ENCODE measurements around the gene HERC2.

HERC2 gene

DNA sequence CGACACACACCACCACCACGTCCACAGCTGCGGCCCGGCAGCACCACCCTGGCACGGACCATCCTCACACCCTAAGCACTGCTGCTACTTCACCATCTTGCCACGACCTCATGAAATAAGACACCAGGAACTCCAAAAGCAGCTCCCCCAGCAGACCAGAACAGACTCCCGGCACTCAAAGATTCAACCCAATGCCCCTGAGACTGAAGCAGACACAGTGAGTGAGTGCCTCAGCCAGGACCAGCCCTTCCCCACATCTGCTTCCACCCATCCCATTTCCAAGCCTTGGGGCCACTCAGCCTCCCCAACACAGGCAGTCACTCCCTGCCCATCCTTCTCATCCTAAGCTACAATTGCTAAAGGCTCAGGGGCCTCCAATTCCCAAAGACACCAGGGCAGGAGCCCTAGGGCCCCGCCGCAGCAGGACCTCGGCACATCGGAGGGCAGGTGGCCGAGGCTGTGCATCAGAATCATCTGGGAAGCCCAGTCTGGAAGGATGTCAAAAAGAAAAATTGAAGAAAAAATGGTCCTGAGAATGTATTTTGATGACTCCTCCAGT, 204.5 kb downstream of the HERC2 start:
- TF ChIP-seq FOXP2 (optimal IDR thresholded peaks at IDR 0.05; ENCODE audit: borderline replicate concordance, extremely low read depth, extremely low read length, insufficient read depth): no peak
- TF ChIP-seq, protein P1, sequence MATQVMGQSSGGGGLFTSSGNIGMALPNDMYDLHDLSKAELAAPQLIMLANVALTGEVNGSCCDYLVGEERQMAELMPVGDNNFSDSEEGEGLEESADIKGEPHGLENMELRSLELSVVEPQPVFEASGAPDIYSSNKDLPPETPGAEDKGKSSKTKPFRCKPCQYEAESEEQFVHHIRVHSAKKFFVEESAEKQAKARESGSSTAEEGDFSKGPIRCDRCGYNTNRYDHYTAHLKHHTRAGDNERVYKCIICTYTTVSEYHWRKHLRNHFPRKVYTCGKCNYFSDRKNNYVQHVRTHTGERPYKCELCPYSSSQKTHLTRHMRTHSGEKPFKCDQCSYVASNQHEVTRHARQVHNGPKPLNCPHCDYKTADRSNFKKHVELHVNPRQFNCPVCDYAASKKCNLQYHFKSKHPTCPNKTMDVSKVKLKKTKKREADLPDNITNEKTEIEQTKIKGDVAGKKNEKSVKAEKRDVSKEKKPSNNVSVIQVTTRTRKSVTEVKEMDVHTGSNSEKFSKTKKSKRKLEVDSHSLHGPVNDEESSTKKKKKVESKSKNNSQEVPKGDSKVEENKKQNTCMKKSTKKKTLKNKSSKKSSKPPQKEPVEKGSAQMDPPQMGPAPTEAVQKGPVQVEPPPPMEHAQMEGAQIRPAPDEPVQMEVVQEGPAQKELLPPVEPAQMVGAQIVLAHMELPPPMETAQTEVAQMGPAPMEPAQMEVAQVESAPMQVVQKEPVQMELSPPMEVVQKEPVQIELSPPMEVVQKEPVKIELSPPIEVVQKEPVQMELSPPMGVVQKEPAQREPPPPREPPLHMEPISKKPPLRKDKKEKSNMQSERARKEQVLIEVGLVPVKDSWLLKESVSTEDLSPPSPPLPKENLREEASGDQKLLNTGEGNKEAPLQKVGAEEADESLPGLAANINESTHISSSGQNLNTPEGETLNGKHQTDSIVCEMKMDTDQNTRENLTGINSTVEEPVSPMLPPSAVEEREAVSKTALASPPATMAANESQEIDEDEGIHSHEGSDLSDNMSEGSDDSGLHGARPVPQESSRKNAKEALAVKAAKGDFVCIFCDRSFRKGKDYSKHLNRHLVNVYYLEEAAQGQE (IDR thresholded peaks at IDR 0.05; ENCODE audit: insufficient read depth in 1 of 2, low read depth in 2 of 2, low read length in 2 of 2): no peak
- no peak for TF ChIP-seq SIN3A (IDR thresholded peaks at IDR 0.05; ENCODE audit: borderline replicate concordance, insufficient read depth, low read length)
- TF ChIP-seq TAF1 (IDR thresholded peaks at IDR 0.05; ENCODE audit: borderline replicate concordance, insufficient read depth, low read length): no peak
- no peak for TF ChIP-seq POLR2AphosphoS5 (IDR thresholded peaks at IDR 0.05; ENCODE audit: low read depth, low read length)

- TF ChIP-seq POLR2AphosphoS5 (IDR thresholded peaks at IDR 0.05; ENCODE audit: low read depth, low read length) (no peak), FOXP2 (optimal IDR thresholded peaks at IDR 0.05; ENCODE audit: borderline replicate concordance, extremely low read depth, extremely low read length, insufficient read depth) (no peak), SIN3A (IDR thresholded peaks at IDR 0.05; ENCODE audit: borderline replicate concordance, insufficient read depth, low read length) (no peak)
- TF ChIP-seq, protein P1 (IDR thresholded peaks at IDR 0.05; ENCODE audit: insufficient read depth in 1 of 2, low read depth in 2 of 2, low read length in 2 of 2): no peak
Measured at GRCh38 chr15:28116521-28117431, 205.2 kb downstream of the HERC2 start.

- no peak for TF ChIP-seq FOXP2 (optimal IDR thresholded peaks at IDR 0.05; ENCODE audit: borderline replicate concordance, extremely low read depth, extremely low read length, insufficient read depth)
- TF ChIP-seq POLR2AphosphoS5 (IDR thresholded peaks at IDR 0.05; ENCODE audit: low read depth, low read length): no peak
- TF ChIP-seq TAF1 (IDR thresholded peaks at IDR 0.05; ENCODE audit: borderline replicate concordance, insufficient read depth, low read length): no peak
- TF ChIP-seq, protein P1 (IDR thresholded peaks at IDR 0.05; ENCODE audit: insufficient read depth in 1 of 2, low read depth in 2 of 2, low read length in 2 of 2): no peak
- TF ChIP-seq SIN3A (IDR thresholded peaks at IDR 0.05; ENCODE audit: borderline replicate concordance, insufficient read depth, low read length): no peak
Measured at GRCh38 chr15:28115871-28116270, 206.1 kb downstream of the HERC2 start.

- TF ChIP-seq, protein P1 (IDR thresholded peaks at IDR 0.05; ENCODE audit: insufficient read depth in 1 of 2, low read depth in 2 of 2, low read length in 2 of 2): no peak
- TF ChIP-seq FOXP2 (optimal IDR thresholded peaks at IDR 0.05; ENCODE audit: borderline replicate concordance, extremely low read depth, extremely low read length, insufficient read depth) (no peak), TAF1 (IDR thresholded peaks at IDR 0.05; ENCODE audit: borderline replicate concordance, insufficient read depth, low read length) (no peak), POLR2AphosphoS5 (IDR thresholded peaks at IDR 0.05; ENCODE audit: low read depth, low read length) (no peak), SIN3A (IDR thresholded peaks at IDR 0.05; ENCODE audit: borderline replicate concordance, insufficient read depth, low read length) (no peak)
Measured at GRCh38 chr15:28114721-28115622, 207.0 kb downstream of the HERC2 start.

Measured in PFSK-1 (cell line).